GM18951 (cell line): Measurements from ENCODE around the gene GLUD1.
"Not testable (repeated sequence)": the region's sequence is repeated elsewhere in the genome, so short reads cannot be mapped to it uniquely, and the experiment has no call there.

Experiments used
- POLR2A ChIP-seq: IDR thresholded peaks from 4 replicates; pipeline ENCODE4 v1.6.1; 2011; ENCODE audit warnings: mild to moderate bottlenecking; ENCODE audit not compliant: insufficient read length, insufficient read depth; ENCODE audit errors: extremely low read depth
- in situ Hi-C: fragments of 300-500 bp; cut with MboI; formaldehyde crosslinking; loops from one replicate; pipeline ENCODE4 v1.12.0; 2022; ENCODE audit warnings: low sequenced_read_pairs, mixed read lengths, inconsistent platforms; ENCODE audit not compliant: unreplicated experiment

Gene GLUD1

GRCh38 chr10:87101996-87102395, 7.4 kb upstream of the GLUD1 start:
- in situ Hi-C loops: no loop called here
- TF ChIP-seq POLR2A: no peak

DNA sequence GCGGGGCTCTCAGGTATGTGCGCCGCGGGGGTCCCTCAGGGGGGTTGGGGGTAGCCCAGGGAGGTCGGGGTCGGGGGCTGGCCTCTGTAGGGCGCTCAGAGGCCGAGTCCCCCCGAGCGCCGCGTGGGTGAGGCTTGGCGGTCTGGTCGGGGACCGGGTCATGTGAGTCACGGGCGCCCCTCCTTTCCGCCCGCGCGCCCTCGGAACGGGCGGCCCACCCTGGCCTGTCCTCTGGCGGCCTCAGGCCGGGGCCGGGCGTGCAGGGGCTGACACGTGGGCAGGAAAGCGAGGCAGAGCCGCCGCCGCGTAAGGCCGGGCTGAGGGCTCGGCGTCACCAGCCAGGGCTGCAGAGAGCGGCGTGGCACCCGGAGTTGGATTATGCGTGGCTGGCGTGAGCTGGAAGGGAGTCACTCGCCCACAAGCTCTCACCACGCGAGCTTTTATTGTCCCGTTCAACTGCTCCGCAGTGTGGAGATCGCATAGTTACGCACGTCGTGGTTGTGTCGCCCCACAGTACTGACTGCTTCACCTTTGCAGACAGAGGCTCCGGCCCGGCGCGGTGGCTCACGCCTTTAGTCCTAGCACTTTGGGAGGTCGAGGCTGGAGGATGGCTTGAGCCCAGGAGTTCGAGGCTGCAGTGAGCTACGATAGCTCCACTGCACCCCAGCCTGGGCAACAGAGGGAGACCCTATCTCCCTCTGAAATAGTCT, 748 bp upstream of the GLUD1 start:
- peak; percentile 63 for TF ChIP-seq POLR2A
- in situ Hi-C loops: no loop called here

DNA sequence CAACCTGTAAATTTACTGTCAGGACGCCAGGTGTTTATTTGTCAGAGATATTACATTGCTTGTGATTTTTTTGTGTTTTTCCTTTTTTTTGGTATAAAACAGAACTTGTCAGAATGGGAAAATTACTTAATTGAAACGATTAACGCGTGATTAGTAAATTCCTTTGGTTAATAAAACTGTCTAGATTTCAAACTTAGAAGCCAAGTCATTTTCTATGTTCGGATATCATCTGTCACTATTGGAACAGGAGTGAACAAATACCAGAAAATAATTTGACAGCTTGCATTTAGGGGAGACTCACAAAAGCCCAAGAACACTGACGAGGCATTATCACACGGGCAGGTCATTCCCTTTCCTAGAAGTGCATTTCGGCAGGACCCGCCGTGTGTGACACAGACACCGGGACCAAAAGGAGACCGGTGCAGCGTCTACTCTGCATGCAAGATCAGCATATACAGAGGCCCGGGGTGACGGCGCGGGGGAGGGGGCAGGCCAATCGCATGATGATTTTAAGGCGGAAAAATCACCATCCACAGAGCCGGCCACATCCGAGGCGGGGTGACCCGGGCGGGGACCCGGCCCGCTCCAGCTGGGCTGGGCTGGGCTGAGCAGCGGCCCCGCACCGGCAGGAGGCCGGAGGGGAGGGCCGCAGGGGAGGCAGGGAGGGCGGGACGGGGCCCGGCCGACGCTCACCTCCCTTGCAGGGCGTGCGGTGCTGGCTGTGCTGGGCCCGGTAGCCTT, 841 bp downstream of the GLUD1 start:
- in situ Hi-C loops: no loop called here
- no peak for TF ChIP-seq POLR2A

DNA sequence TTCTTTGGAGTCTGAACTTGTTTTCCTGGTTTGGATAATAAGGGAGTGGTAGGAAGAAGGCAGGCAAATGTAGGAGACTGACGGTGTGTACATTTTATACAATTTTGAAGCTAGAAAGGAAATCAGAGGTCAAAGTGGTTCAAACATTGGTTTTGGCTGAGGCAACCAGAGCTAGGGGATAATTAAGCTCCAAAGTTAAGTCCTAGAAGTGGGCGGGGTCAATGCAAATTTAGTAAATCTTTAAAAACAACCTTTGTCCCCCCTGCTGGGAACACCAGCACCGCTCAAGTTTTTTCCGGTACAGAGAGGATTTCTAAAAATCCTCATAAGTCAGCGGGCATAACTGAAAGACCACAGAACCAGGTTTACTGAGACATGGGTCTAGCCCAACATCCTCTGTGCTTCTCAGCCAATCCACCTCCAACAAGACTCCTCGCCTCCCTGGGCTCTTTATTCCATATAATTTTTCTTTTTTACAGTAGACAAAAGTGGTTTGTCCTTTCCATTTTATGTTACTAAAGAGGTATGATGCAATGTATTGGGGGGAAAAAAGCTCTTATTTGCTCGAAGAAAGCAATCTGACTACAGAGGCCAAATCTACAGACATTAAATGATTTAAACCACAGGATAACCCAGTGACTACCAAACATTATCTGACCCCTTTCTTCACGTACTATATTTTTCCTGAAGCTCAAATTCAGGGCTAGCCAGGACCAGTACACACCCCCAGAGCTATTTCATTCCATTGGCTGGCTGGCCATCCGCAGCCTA, 1.6 kb downstream of the GLUD1 start:
- in situ Hi-C loops: no loop called here
- peak; percentile 36 for TF ChIP-seq POLR2A

DNA sequence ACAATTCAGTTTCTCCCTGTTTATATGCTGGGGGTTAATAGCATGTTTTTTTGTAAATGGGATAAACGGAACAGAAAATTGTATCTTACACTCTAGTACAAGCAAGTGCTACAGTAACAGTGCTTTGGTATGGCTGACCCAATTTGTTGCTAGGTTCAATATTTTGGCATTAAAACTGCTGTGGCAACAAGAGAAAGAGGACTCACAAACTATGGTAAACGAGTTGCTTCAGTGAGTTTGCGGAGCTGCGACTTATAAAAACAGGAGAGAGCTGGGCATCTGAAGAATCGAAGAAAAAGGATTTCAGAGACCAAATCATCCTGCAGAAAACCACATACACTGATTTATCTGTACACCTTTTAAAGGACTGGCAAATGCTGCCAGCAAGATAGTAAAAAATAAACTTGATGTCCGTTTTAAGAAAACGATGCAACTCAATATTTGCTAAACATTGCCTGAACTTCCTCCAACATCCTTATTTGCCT, 2.2 kb downstream of the GLUD1 start:
- in situ Hi-C loops: no loop called here

DNA sequence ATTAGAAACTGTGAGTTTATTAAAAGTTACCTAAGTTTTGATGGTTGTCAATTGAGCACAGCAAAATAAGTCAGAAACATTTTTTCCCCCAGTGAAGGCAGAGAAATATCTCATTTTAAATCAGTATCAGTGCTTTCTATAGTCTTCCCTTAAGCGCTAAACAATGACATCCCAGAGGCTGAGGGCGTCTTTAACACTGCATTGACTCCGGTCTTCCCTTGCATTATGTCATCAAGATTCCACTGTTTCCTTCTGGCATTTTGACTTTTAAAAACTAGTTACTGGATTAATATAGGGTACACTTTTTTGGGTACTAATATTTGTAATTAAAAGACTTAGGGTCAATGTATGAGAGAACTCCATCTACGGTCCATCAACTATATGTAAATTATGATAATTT, 3.9 kb downstream of the GLUD1 start:
- no peak for TF ChIP-seq POLR2A
- in situ Hi-C loops: no loop called here

More for the DNA sequence above, 2.2 kb downstream of the GLUD1 start:
- TF ChIP-seq POLR2A: no peak

- in situ Hi-C loops: no loop called here
- TF ChIP-seq POLR2A: no peak
These were observed 4.9 kb downstream of the GLUD1 start for GRCh38 chr10:87089746-87090145.

GRCh38 chr10:87085537-87085936, 9.1 kb downstream of the GLUD1 start:
- in situ Hi-C loops: no loop called here
- no peak for TF ChIP-seq POLR2A

GRCh38 chr10:87084291-87084782, 10.3 kb downstream of the GLUD1 start:
- in situ Hi-C loops: not testable (repeated sequence)

- in situ Hi-C loops: not testable (repeated sequence)
These were observed 10.9 kb downstream of the GLUD1 start for GRCh38 chr10:87083576-87084290.

- in situ Hi-C loops: not testable (repeated sequence)
These were observed 12.4 kb downstream of the GLUD1 start for GRCh38 chr10:87082219-87082618.

DNA sequence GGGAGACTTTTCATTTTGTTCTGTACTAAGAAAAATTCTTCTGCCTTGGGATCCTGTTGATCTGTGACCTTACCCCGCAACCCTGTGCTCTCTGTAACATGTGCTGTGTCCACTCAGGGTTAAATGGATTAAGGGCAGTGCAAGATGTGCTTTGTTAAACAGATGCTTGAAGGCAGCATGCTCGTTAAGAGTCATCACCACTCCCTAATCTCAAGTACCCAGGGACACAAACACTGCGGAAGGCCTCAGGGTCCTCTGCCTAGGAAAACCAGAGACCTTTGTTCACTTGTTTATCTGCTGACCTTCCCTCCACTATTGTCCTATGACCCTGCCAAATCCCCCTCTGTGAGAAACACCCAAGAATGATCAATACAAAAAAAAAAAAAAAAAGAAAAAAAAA, 13.1 kb downstream of the GLUD1 start:
- in situ Hi-C loops: not testable (repeated sequence)

- in situ Hi-C loops: not testable (repeated sequence)
These were observed 14.0 kb downstream of the GLUD1 start for GRCh38 chr10:87080621-87081020.
